ENCODE measurements around the gene MID1. TPM values are rescaled to one million over a fixed set of nuclear protein-coding genes. Genes with fewer than 3 reads are reported as not detected.

The MID1 gene
- total and polyA plus RNA-seq, 9 of the 15 experiments (the other 6 are each of a cell fraction or from before 2014, with no cell fraction given) = 0.07 to 0.54 (median 0.33) TPM

- ChIA-PET CTCF (ENCODE audit: low intra/inter-chr PET ratio) (no interaction called here), POLR2A (no interaction called here)
- Histone ChIP-seq H3K79me2 (ENCODE audit: control insufficient read depth, insufficient read depth, low read length) (no peaks in the 10 kb centered on the region), H3K4me3 (no peak overlapping the region), H3K9ac (ENCODE audit: insufficient read depth in 1 of 2, low read depth in 2 of 2, low read length in 2 of 2) (no peak overlapping the region), H2AFZ (ENCODE audit: low read depth, low read length) (no peak overlapping the region), H3K9me1 (ENCODE audit: control insufficient read depth, insufficient read depth, low read length) (no peaks in the 10 kb centered on the region), H4K20me1 (replicated peaks; ENCODE audit: control insufficient read depth, insufficient read depth, low read length) (no peaks in the 10 kb centered on the region), H3K36me3 (ENCODE audit: control insufficient read depth, insufficient read depth, low read length) (no peaks in the 10 kb centered on the region), H3K27me3 (ENCODE audit: control insufficient read depth in 2 of 2, insufficient read depth in 2 of 2, low read length in 2 of 2) (no peaks in the 10 kb centered on the region), H3K9me3 (replicated peaks; ENCODE audit: control insufficient read depth, insufficient read depth, low read depth, low read length) (no peaks in the 10 kb centered on the region), H3K4me1 (replicated peaks in 1 of 2; ENCODE audit: control insufficient read depth in 2 of 2, insufficient read depth in 2 of 2, low read length in 2 of 2) (no peaks in the 10 kb centered on the region), H3K27ac (ENCODE audit: extremely low read depth, low read depth, low read length) (no peak overlapping the region), H3K4me2 (ENCODE audit: insufficient read depth, low read length) (no peak overlapping the region)
- DNase-seq (ENCODE audit: extremely low read depth in 1 of 4, low spot score in 3 of 4) (no peak), ATAC-seq (no peak), FAIRE-seq (no peak)
- BruUV-seq (replicated peaks) = no TSS peak
- in situ Hi-C loops (cut with MboI) = no loop called here
- intact Hi-C loops (cut with micrococcal nuclease) = no loop called here
- TF ChIP-seq TCF7L2 (IDR thresholded peaks at IDR 0.05; ENCODE audit: low read depth, low read length) (no peak), CTCFL (IDR thresholded peaks at IDR 0.05; ENCODE audit: borderline replicate concordance, insufficient read depth, low read depth, low read length, poor library complexity, severe bottlenecking) (no peak), SMARCC2 (IDR thresholded peaks at IDR 0.05; ENCODE audit: low read depth) (no peak), U2AF2 (optimal IDR thresholded peaks at IDR 0.05; ENCODE audit: low read depth, low read length) (no peak), FOXP1 (CRISPR knock-in tag; IDR thresholded peaks at IDR 0.05) (no peak), TAF1 (IDR thresholded peaks at IDR 0.05; ENCODE audit: control insufficient read depth, extremely low read depth, insufficient read depth, low read length, severe bottlenecking) (no peak), ZNF75A (CRISPR knock-in tag; IDR thresholded peaks at IDR 0.05) (no peak), OTX1 (CRISPR knock-in tag; IDR thresholded peaks at IDR 0.05) (no peak), TBL1XR1 (IDR thresholded peaks at IDR 0.05; ENCODE audit: low read length in 2 of 2) (no peak)
- TF ChIP-seq, protein P1, sequence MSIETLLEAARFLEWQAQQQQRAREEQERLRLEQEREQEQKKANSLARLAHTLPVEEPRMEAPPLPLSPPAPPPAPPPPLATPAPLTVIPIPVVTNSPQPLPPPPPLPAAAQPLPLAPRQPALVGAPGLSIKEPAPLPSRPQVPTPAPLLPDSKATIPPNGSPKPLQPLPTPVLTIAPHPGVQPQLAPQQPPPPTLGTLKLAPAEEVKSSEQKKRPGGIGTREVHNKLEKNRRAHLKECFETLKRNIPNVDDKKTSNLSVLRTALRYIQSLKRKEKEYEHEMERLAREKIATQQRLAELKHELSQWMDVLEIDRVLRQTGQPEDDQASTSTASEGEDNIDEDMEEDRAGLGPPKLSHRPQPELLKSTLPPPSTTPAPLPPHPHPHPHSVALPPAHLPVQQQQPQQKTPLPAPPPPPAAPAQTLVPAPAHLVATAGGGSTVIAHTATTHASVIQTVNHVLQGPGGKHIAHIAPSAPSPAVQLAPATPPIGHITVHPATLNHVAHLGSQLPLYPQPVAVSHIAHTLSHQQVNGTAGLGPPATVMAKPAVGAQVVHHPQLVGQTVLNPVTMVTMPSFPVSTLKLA (conservative IDR thresholded peaks at IDR 0.05) = no peak
Measured at GRCh38 chrX:10404436-10404835, 215.9 kb downstream of the MID1 start.
